DOHH2 (cell line): ENCODE data around the gene SRCAP.

Experiments used
- H3F3A ChIP-seq: fragments of 200-600 bp; sonication (generic), shearing (Covaris generic); 2 replicates; pipeline ENCODE4 v1.6.0; 2016; ENCODE audit warnings: antibody characterized with exemption, mild to moderate bottlenecking; ENCODE audit not compliant: control insufficient read depth, insufficient read depth
- H3K27ac ChIP-seq: fragments of 200-600 bp; sonication (generic); 2 replicates; pipeline ENCODE4 v1.5.1; 2014; ENCODE audit warnings: low read depth, mild to moderate bottlenecking, low read length, moderate library complexity
- H3K27me3 ChIP-seq: fragments of 200-600 bp; sonication (generic); 2 replicates; pipeline ENCODE4 v1.6.1; 2014; ENCODE audit warnings: mild to moderate bottlenecking, low read length, mixed read lengths; ENCODE audit not compliant: control insufficient read depth
- H3K36me3 ChIP-seq: fragments of 200-600 bp; sonication (generic); 2 replicates; pipeline ENCODE4 v1.6.1; 2014; ENCODE audit warnings: mild to moderate bottlenecking, low read length, moderate library complexity, mixed read lengths; ENCODE audit not compliant: control insufficient read depth
- H3K4me1 ChIP-seq: fragments of 200-600 bp; sonication (generic); 2 replicates; pipeline ENCODE4 v1.6.1; 2014; ENCODE audit warnings: mild to moderate bottlenecking, low read length, mixed read lengths; ENCODE audit not compliant: control insufficient read depth
- H3K4me2 ChIP-seq: fragments of 200-600 bp; sonication (generic); 2 replicates; pipeline ENCODE4 v1.6.0; 2014; ENCODE audit warnings: mild to moderate bottlenecking, low read length, moderate library complexity
- H3K4me3 ChIP-seq: fragments of 200-600 bp; sonication (generic); 2 replicates; pipeline ENCODE4 v1.5.1; 2014; ENCODE audit warnings: mild to moderate bottlenecking, low read length, mixed read lengths
- H3K79me2 ChIP-seq: fragments of 200-600 bp; sonication (generic); 2 replicates; pipeline ENCODE4 v1.6.1; 2014; ENCODE audit warnings: mild to moderate bottlenecking, low read length, mixed read lengths; ENCODE audit not compliant: control insufficient read depth
- H3K9me2 ChIP-seq: fragments of 200-600 bp; sonication (generic); replicated peaks from 2 replicates; pipeline ENCODE4 v1.6.1; 2014; ENCODE audit warnings: mild to moderate bottlenecking, low read length, mixed read lengths; ENCODE audit not compliant: control insufficient read depth
- H3K9me3 ChIP-seq: fragments of 200-600 bp; sonication (generic); 2 replicates; pipeline ENCODE4 v1.6.1; 2014; ENCODE audit warnings: antibody characterized with exemption, low read length, mixed read lengths; ENCODE audit not compliant: control insufficient read depth, insufficient read depth
- H4K20me1 ChIP-seq: fragments of 200-600 bp; sonication (generic); 2 replicates; pipeline ENCODE4 v1.6.0; 2014; ENCODE audit warnings: low read depth, mild to moderate bottlenecking, antibody characterized with exemption, low read length, moderate library complexity; ENCODE audit not compliant: control insufficient read depth, insufficient read depth
- EZH2phosphoT487 ChIP-seq: fragments of 200-600 bp; sonication (generic); IDR thresholded peaks from 2 replicates; pipeline ENCODE4 v1.6.1; 2017; ENCODE audit warnings: borderline replicate concordance, mild to moderate bottlenecking, antibody characterized with exemption, low read length, moderate library complexity, mixed read lengths
- TF ChIP-seq, protein P1 (sequence below): fragments of 200-600 bp; sonication (generic); IDR thresholded peaks from one replicate; pipeline ENCODE4 v1.5.1; 2014; ENCODE audit warnings: antibody characterized with exemption, mild to moderate bottlenecking, low read depth, low read length; ENCODE audit not compliant: poor library complexity, severe bottlenecking

Gene SRCAP

DNA sequence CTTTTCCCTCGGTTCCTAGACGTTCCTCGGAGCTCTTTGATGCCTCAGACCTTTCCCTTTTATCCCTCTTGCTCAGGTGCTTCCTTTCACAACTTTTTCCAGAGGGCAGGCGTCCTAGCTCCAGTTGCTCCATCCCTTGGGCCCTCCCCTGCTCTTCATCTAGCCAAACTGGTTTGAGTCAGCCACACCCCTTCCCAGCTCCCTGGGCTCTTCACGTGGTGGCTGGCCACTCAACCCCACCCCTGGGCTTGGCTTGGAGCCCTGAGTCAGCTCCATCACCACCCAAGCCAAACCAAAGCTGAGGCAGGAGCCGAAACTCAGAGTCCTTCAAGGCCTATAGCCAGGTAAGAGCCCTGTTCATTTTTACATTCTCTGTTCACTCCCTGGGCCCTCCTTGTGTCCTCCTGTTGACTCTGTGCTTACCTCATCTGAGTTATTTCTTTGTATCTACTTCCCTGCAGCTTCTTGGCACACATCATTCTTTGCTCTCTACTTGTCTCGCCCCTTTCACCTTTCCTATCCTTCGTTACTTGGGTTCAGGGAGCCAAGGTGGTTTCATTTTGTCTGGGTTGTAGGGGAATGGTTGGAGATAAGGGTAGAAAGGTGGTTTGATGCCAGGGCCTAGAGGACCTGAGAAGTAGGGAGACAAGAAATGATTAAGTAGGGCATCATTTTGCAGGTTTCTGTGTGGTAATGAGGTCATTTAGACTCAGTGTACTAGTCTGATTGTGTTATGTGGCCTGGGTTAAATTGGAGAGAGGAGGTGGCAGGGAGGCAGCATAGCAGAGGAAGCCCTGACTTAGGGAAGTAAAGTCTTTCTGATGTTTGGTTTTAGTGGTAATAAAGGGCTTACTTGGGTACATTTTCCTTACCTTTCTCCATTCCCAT, 41.6 kb downstream of the SRCAP start:
- H3K4me1 ChIP-seq = no peaks in the 10 kb centered on the region
- H3F3A ChIP-seq = peaks cover 12% of the 10 kb centered on the region
- TF ChIP-seq, protein P1, sequence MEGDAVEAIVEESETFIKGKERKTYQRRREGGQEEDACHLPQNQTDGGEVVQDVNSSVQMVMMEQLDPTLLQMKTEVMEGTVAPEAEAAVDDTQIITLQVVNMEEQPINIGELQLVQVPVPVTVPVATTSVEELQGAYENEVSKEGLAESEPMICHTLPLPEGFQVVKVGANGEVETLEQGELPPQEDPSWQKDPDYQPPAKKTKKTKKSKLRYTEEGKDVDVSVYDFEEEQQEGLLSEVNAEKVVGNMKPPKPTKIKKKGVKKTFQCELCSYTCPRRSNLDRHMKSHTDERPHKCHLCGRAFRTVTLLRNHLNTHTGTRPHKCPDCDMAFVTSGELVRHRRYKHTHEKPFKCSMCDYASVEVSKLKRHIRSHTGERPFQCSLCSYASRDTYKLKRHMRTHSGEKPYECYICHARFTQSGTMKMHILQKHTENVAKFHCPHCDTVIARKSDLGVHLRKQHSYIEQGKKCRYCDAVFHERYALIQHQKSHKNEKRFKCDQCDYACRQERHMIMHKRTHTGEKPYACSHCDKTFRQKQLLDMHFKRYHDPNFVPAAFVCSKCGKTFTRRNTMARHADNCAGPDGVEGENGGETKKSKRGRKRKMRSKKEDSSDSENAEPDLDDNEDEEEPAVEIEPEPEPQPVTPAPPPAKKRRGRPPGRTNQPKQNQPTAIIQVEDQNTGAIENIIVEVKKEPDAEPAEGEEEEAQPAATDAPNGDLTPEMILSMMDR = no peak
- TF ChIP-seq EZH2phosphoT487 = no peak
- no peak overlapping the region for H3K4me3 ChIP-seq
- H3K27ac ChIP-seq = no peak overlapping the region
- no peaks in the 10 kb centered on the region for H3K9me2 ChIP-seq
- H3K4me2 ChIP-seq = no peak overlapping the region
- H4K20me1 ChIP-seq = no peaks in the 10 kb centered on the region
- peaks cover 95% of the 10 kb centered on the region for H3K36me3 ChIP-seq
- H3K79me2 ChIP-seq = 0 out of 2 replicates have a peak, but pooled peaks cover 2% of the 10 kb centered on the region
- H3K9me3 ChIP-seq = no peaks in the 10 kb centered on the region
- no peaks in the 10 kb centered on the region for H3K27me3 ChIP-seq

DNA sequence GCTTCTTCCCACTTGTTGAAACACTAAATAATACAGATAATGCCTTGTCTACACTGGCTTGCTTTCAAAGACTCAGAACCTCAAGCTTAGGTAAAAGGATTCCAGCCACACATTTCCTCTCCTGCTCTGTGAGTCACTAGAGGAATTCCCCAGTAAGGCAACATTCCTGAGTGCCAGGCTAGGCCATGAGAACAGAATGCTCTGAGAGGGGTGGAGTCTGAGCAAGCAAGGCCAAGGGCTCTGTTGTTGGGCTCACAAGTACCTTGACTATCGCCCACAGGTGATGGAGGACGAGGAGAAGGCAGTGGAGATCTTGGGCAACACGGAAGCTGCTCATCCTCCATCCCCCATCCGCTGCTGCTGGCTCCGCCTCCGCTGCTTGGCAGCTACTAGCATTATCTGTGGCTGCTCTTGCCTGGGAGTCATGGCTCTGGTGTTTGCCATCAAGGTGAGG, 42.5 kb downstream of the SRCAP start:
- no peak overlapping the region for H3K27ac ChIP-seq

DNA sequence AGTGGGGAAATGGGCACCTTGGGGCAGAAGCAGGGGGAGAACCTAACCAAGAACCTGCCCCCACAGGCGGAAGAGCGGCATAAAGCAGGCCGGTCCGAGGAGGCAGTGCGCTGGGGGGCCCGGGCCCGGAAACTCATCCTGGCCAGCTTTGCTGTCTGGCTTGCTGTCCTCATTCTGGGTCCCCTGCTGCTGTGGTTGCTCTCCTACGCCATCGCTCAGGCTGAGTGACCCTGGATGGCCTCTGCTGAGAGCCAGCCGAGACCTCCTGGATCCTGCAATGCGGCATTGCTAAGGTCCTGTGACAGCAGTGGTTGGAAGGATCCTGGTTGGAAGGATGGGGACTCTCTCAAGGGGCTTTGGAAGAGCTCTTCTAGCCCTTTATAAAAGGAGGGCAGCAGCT, 44.7 kb downstream of the SRCAP start:
- H4K20me1 ChIP-seq = no peaks in the 10 kb centered on the region
- H3K4me3 ChIP-seq = no peak overlapping the region
- H3K27ac ChIP-seq = no peak overlapping the region
- H3K9me3 ChIP-seq = no peaks in the 10 kb centered on the region
- H3F3A ChIP-seq = peaks cover 21% of the 10 kb centered on the region
- H3K4me1 ChIP-seq = peaks cover 7% of the 10 kb centered on the region
- H3K4me2 ChIP-seq = no peak overlapping the region
- no peaks in the 10 kb centered on the region for H3K27me3 ChIP-seq
- no peak for TF ChIP-seq EZH2phosphoT487
- TF ChIP-seq, protein P1 = no peak
- H3K36me3 ChIP-seq = peaks cover 64% of the 10 kb centered on the region
- H3K79me2 ChIP-seq = peaks cover 5% of the 10 kb centered on the region
- no peaks in the 10 kb centered on the region for H3K9me2 ChIP-seq

More for the DNA sequence above, 42.5 kb downstream of the SRCAP start:
- no peak overlapping the region for H3K4me3 ChIP-seq
- no peak overlapping the region for H3K4me2 ChIP-seq
- 0 out of 2 replicates have a peak, but pooled peaks cover 2% of the 10 kb centered on the region for H3K79me2 ChIP-seq
- TF ChIP-seq, protein P1 = no peak
- no peak for TF ChIP-seq EZH2phosphoT487
- peaks cover 12% of the 10 kb centered on the region for H3F3A ChIP-seq
- no peaks in the 10 kb centered on the region for H3K4me1 ChIP-seq
- no peaks in the 10 kb centered on the region for H3K9me3 ChIP-seq
- H3K36me3 ChIP-seq = peaks cover 86% of the 10 kb centered on the region
- H4K20me1 ChIP-seq = no peaks in the 10 kb centered on the region
- H3K27me3 ChIP-seq = no peaks in the 10 kb centered on the region
- no peaks in the 10 kb centered on the region for H3K9me2 ChIP-seq
